H1 (cell line): ENCODE results near the gene DNER. TPM values are rescaled to one million over a fixed set of nuclear protein-coding genes. Genes with fewer than 3 reads are reported as not detected.

Source experiments
- CTCF ChIA-PET: fragments of 300-600 bp; sonication (Branson Sonifier 250); formaldehyde crosslinking; loops from one replicate; lab custom pipeline; 2021; ENCODE audit not compliant: partially characterized antibody; lab: Charles Lee
- POLR2A ChIA-PET: fragments of 300-600 bp; sonication (Branson Sonifier 250); formaldehyde crosslinking; loops from one replicate; lab custom pipeline; 2021; ENCODE audit warnings: inconsistent platforms; ENCODE audit not compliant: partially characterized antibody; lab: Charles Lee
- DNase-seq, 2 experiments: peaks; one replicate each; pipeline versions ENCODE4 v3.0.0 to v3.0.0-alpha.2; 2010 to 2022; ENCODE audit warnings: low spot score in 2 of 2, low read depth in 1 of 2, mixed read lengths in 1 of 2
- FAIRE-seq: peaks from 2 replicates; lab custom pipeline; 2011; peaks lifted over from hg19 to GRCh38; lab: Jason Lieb, UNC
- H2AFZ ChIP-seq: 2 replicates; pipeline ENCODE4 v1.8.1; 2012; ENCODE audit warnings: low read length, inconsistent platforms
- H2AK5ac ChIP-seq: 2 replicates; pipeline ENCODE4 v1.6.1; 2013; ENCODE audit warnings: low read depth, low read length
- H2BK120ac ChIP-seq: replicated peaks from 2 replicates; pipeline ENCODE3; 2013; ENCODE audit warnings: low read depth, low read length, inconsistent platforms
- H2BK12ac ChIP-seq: 2 replicates; pipeline ENCODE4 v1.6.1; 2013; ENCODE audit warnings: low read depth, low read length
- H2BK15ac ChIP-seq: 2 replicates; pipeline ENCODE4 v1.6.1; 2013; ENCODE audit warnings: low read length
- H2BK20ac ChIP-seq: 2 replicates; pipeline ENCODE4 v1.6.1; 2013; ENCODE audit warnings: low read length
- H2BK5ac ChIP-seq: 2 replicates; pipeline ENCODE4 v1.6.1; 2013; ENCODE audit warnings: low read depth, low read length
- H3K14ac ChIP-seq: 2 replicates; pipeline ENCODE4 v1.6.1; 2013; ENCODE audit warnings: inconsistent platforms; ENCODE audit not compliant: insufficient read length
- H3K18ac ChIP-seq: 2 replicates; pipeline ENCODE4 v1.6.1; 2013; ENCODE audit warnings: low read length; ENCODE audit errors: extremely low read depth
- H3K23ac ChIP-seq: 2 replicates; pipeline ENCODE4 v1.6.1; 2013; ENCODE audit warnings: inconsistent platforms; ENCODE audit not compliant: insufficient read length
- H3K23me2 ChIP-seq: 2 replicates; pipeline ENCODE4 v1.6.1; 2013; ENCODE audit warnings: low read depth, low read length
- H3K27ac ChIP-seq: 2 replicates; pipeline ENCODE4 v1.6.1; 2011; ENCODE audit warnings: low read depth, low read length, inconsistent platforms
- H3K27me3 ChIP-seq, 4 experiments: replicated peaks in 1 of 4; 1 replicate in 1 of 4; 2 replicates in 3 of 4; pipeline versions ENCODE4 v1.6.1 to v1.8.1; 2011 to 2013; ENCODE audit warnings: low read length in 3 of 4, mild to moderate bottlenecking in 3 of 4, inconsistent platforms in 2 of 4, mixed read lengths in 2 of 4, moderate library complexity in 1 of 4; ENCODE audit not compliant: control insufficient read depth in 3 of 4, insufficient read depth in 3 of 4; ENCODE audit errors: extremely low read depth in 1 of 4
- H3K36me3 ChIP-seq, 4 experiments: 2 replicates each; pipeline versions ENCODE4 v1.6.1 to v1.8.1; 2011 to 2013; ENCODE audit warnings: mild to moderate bottlenecking in 4 of 4, low read length in 3 of 4, moderate library complexity in 2 of 4, control low read depth in 1 of 4, inconsistent platforms in 1 of 4; ENCODE audit not compliant: insufficient read depth in 4 of 4, control insufficient read depth in 2 of 4
- H3K4ac ChIP-seq: replicated peaks from 2 replicates; pipeline ENCODE3; 2013; ENCODE audit warnings: low read length, low read depth, mixed read lengths, inconsistent platforms; ENCODE audit not compliant: insufficient read length
- H3K4me1 ChIP-seq, 4 experiments: replicated peaks in 1 of 4; 1 replicate in 1 of 4; 2 replicates in 3 of 4; pipeline versions ENCODE4 v1.6.1 to v1.8.1; 2011 to 2013; ENCODE audit warnings: low read length in 3 of 4, inconsistent platforms in 2 of 4, mixed read lengths in 1 of 4; ENCODE audit not compliant: insufficient read depth in 4 of 4, control insufficient read depth in 3 of 4
- H3K4me2 ChIP-seq, 2 experiments: 2 replicates each; pipeline versions ENCODE4 v1.6.1 to v1.8.1; 2011 to 2013; ENCODE audit warnings: low read depth in 2 of 2, low read length in 2 of 2, control low read depth in 1 of 2, inconsistent platforms in 1 of 2, mild to moderate bottlenecking in 1 of 2; ENCODE audit not compliant: insufficient read depth in 1 of 2
- H3K4me3 ChIP-seq, 4 experiments: fragments of 200-600, 300-600 bp in 1 of 4; sonication (generic), shearing (Covaris generic), sonication (Bioruptor Twin) in 1 of 4; 2 replicates each; pipeline versions ENCODE4 v1.5.1 to v1.8.1; 2011 to 2016; ENCODE audit warnings: low read length in 4 of 4, low read depth in 3 of 4, control low read depth in 2 of 4, inconsistent platforms in 2 of 4, mild to moderate bottlenecking in 2 of 4, mixed read lengths in 1 of 4, moderate library complexity in 1 of 4; ENCODE audit not compliant: insufficient read depth in 2 of 4; ENCODE audit errors: extremely low read depth in 1 of 4
- H3K56ac ChIP-seq: replicated peaks from 2 replicates; pipeline ENCODE3; 2013; ENCODE audit warnings: low read depth, mild to moderate bottlenecking, mixed read lengths, low read length, inconsistent platforms; ENCODE audit not compliant: insufficient read length
- H3K79me1 ChIP-seq: 2 replicates; pipeline ENCODE4 v1.6.1; 2013; ENCODE audit warnings: low read depth, low read length, control low read depth
- H3K79me2 ChIP-seq, 2 experiments: 2 replicates each; pipeline versions ENCODE4 v1.6.1 to v1.8.1; 2012 to 2013; ENCODE audit warnings: low read length in 2 of 2, mild to moderate bottlenecking in 2 of 2, inconsistent platforms in 1 of 2; ENCODE audit not compliant: insufficient read depth in 2 of 2, control insufficient read depth in 1 of 2
- H3K9ac ChIP-seq, 4 experiments: replicated peaks in 1 of 4; 1 replicate in 1 of 4; 2 replicates in 3 of 4; pipeline versions ENCODE4 v1.6.1 to v1.8.1; 2011 to 2013; ENCODE audit warnings: low read depth in 3 of 4, low read length in 3 of 4, control low read depth in 2 of 4, mild to moderate bottlenecking in 2 of 4, moderate library complexity in 2 of 4, inconsistent platforms in 1 of 4; ENCODE audit errors: extremely low read depth in 1 of 4
- H3K9me3 ChIP-seq, 2 experiments: 2 replicates each; pipeline versions ENCODE4 v1.6.1 to v1.8.1; 2012 to 2013; ENCODE audit warnings: mild to moderate bottlenecking in 2 of 2, moderate library complexity in 2 of 2, control low read depth in 1 of 2, inconsistent platforms in 1 of 2, low read depth in 1 of 2, low read length in 1 of 2, mixed read lengths in 1 of 2; ENCODE audit not compliant: insufficient read depth in 2 of 2
- H4K20me1 ChIP-seq, 2 experiments: replicated peaks in 1 of 2; 2 replicates each; pipeline versions ENCODE3 to v1.8.1; 2011 to 2013; ENCODE audit warnings: inconsistent platforms in 2 of 2, low read length in 2 of 2, mild to moderate bottlenecking in 1 of 2; ENCODE audit not compliant: insufficient read depth in 2 of 2, control insufficient read depth in 1 of 2
- H4K5ac ChIP-seq: 2 replicates; pipeline ENCODE4 v1.6.1; 2013; ENCODE audit warnings: low read length, low read depth, mixed read lengths, inconsistent platforms; ENCODE audit not compliant: insufficient read length
- H4K8ac ChIP-seq: 2 replicates; pipeline ENCODE4 v1.8.0; 2013; ENCODE audit warnings: mild to moderate bottlenecking, moderate library complexity, low read length, inconsistent platforms; ENCODE audit not compliant: insufficient read depth; ENCODE audit errors: extremely low read depth
- H4K91ac ChIP-seq: replicated peaks from 2 replicates; pipeline ENCODE3; 2013; ENCODE audit warnings: low read length, mixed read lengths, inconsistent platforms; ENCODE audit not compliant: insufficient read length
- RAD21 ChIP-seq, 2 experiments: IDR thresholded peaks in 1 of 2; conservative IDR thresholded peaks in 1 of 2; 2 replicates each; pipeline ENCODE4 v1.6.1; 2011; ENCODE audit warnings: low read depth in 2 of 2, low read length in 2 of 2, improper control_type of control experiment in 1 of 2, inconsistent platforms in 1 of 2, mild to moderate bottlenecking in 1 of 2, moderate library complexity in 1 of 2
- RFX5 ChIP-seq: IDR thresholded peaks from 2 replicates; pipeline ENCODE4 v1.6.1; 2011; ENCODE audit warnings: low read depth, low read length, improper control_type of control experiment, borderline replicate concordance
- SP2 ChIP-seq: IDR thresholded peaks from 2 replicates; pipeline ENCODE4 v1.6.1; 2012; ENCODE audit warnings: mild to moderate bottlenecking, low read length, inconsistent platforms
- TAF7 ChIP-seq: optimal IDR thresholded peaks from 2 replicates; pipeline ENCODE3; 2011; ENCODE audit warnings: low read depth, mild to moderate bottlenecking, inconsistent platforms, low read length, moderate library complexity, borderline replicate concordance
- WGBS, 2 experiments: shearing (Covaris generic) in 1 of 2; methylation state at CpG; one replicate each; pipeline versions ENCODE4 v1.1.6 to v1.1.7; 2013 to 2015; ENCODE audit warnings: low lambda C conversion rate in 2 of 2, mixed read lengths in 2 of 2, inconsistent platforms in 1 of 2, low coverage in 1 of 2, missing lambda C conversion rate in 1 of 2; ENCODE audit not compliant: insufficient replicate concordance in 2 of 2, insufficient coverage in 1 of 2, insufficient read length in 1 of 2; ENCODE audit errors: extremely low coverage in 1 of 2, missing lambda C conversion rate in 1 of 2; 5-methylcytosine and 5-hydroxymethylcytosine counted together
- polyA plus RNA-seq, 7 experiments: library from polyadenylated mRNA; depleted of rRNA in 3 of 7; stranded (reverse) in 5 of 7; unstranded in 2 of 7; fragments of >200 nt in 5 of 7; fragments of 200-250 nt in 2 of 7; gene quantifications; 1 replicate in 5 of 7; 2 replicates in 1 of 7; 4 replicates in 1 of 7; pipeline versions ENCODE4 v1.2.1 to v1.2.3, GENCODE V29; 2011 to 2013; ENCODE audit warnings: missing spikeins in 2 of 7, mixed read lengths in 2 of 7
- total RNA-seq: library from RNA; stranded (reverse); fragmentation: NEBNext Ultra II Directional; extraction: Animal tissue kit (Norgen Biotek cat#: 25700); gene quantifications from 2 replicates; pipeline ENCODE4 v1.2.1, GENCODE V29; 2021
- TF ChIP-seq, protein P1 (sequence below), 3 experiments: IDR thresholded peaks; 1 replicate in 2 of 3; 2 replicates in 1 of 3; pipeline versions ENCODE4 v1.5.1 to v1.6.1; 2011; ENCODE audit warnings: low read length in 3 of 3, mild to moderate bottlenecking in 3 of 3, inconsistent platforms in 2 of 3, low read depth in 1 of 3, moderate library complexity in 1 of 3; ENCODE audit not compliant: insufficient read depth in 1 of 3; ENCODE audit errors: control extremely low read depth in 1 of 3
- TF ChIP-seq, protein P2 (sequence below): IDR thresholded peaks from 2 replicates; pipeline ENCODE4 v1.6.1; 2011; ENCODE audit warnings: low read length, improper control_type of control experiment

DNER gene
- total and polyA plus RNA-seq, 2 of the 8 experiments (the other 6 are each of a cell fraction or from before 2014, with no cell fraction given) = 6.8 to 16.3 TPM

DNA sequence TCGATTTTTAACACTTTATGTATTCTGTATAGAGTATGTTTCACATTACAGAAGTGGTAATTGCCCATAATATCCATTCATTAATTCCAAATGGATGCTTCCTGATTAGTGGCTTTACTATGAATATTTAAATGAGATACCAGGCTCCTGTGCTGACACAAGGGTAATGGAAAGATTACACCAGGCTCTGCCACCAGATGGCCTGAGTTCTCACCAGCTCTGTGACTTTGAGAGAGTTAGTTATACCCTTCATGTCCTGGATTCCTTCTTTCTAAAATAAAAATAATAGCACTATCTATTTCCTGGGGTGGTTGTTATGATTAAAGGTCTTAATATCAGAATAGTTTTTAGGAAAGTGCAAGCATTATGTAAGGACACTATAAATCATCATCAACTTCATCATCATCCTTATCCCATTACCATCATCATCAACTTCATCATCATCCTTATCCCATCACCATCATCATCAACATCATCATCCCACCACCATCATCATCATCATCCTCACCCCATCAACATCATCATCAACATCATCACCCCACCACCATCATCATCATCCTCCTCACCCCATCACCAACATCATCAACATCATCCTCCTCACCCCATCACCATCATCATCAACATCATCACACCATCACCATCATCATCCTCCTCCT lies 151.8 kb downstream of the DNER start:
- peaks cover 0 to 4% of the 10 kb centered on the region in 2 experiments; a peak in 1 of 4 replicates for H3K9me3 ChIP-seq
- CTCF ChIA-PET = interaction anchor here (1.1 to 1.4 kb wide), 2 partner anchors 16 to 26 kb away, joined by 4 read pairs; no protein-coding TSS in a partner anchor

More for the DNA sequence above, 151.8 kb downstream of the DNER start:
- peaks cover 20% of the 10 kb centered on the region; the same call in 1 of the 2 replicates for H3K23me2 ChIP-seq
- FAIRE-seq = no peak
- no peak overlapping the region for H3K4ac ChIP-seq
- TF ChIP-seq, protein P1, sequence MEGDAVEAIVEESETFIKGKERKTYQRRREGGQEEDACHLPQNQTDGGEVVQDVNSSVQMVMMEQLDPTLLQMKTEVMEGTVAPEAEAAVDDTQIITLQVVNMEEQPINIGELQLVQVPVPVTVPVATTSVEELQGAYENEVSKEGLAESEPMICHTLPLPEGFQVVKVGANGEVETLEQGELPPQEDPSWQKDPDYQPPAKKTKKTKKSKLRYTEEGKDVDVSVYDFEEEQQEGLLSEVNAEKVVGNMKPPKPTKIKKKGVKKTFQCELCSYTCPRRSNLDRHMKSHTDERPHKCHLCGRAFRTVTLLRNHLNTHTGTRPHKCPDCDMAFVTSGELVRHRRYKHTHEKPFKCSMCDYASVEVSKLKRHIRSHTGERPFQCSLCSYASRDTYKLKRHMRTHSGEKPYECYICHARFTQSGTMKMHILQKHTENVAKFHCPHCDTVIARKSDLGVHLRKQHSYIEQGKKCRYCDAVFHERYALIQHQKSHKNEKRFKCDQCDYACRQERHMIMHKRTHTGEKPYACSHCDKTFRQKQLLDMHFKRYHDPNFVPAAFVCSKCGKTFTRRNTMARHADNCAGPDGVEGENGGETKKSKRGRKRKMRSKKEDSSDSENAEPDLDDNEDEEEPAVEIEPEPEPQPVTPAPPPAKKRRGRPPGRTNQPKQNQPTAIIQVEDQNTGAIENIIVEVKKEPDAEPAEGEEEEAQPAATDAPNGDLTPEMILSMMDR (IDR thresholded peaks at IDR 0.05; ENCODE audit: control extremely low read depth in 1 of 3, insufficient read depth in 1 of 3, low read depth in 1 of 3, low read length in 3 of 3) = peak in 1 of 3 experiments; percentile 7; a peak in 1 of 4 replicates
- 0 out of 4 replicates have a peak, but pooled peaks have one; percentile 4 to 5 for TF ChIP-seq RAD21 (IDR thresholded peaks at IDR 0.05 in 1 of 2, conservative IDR thresholded peaks at IDR 0.05 in 1 of 2; ENCODE audit: low read depth in 2 of 2, low read length in 2 of 2)
- TF ChIP-seq RFX5 = no peak
- TF ChIP-seq TAF7 = no peak
- no peak for TF ChIP-seq SP2
- TF ChIP-seq, protein P2, sequence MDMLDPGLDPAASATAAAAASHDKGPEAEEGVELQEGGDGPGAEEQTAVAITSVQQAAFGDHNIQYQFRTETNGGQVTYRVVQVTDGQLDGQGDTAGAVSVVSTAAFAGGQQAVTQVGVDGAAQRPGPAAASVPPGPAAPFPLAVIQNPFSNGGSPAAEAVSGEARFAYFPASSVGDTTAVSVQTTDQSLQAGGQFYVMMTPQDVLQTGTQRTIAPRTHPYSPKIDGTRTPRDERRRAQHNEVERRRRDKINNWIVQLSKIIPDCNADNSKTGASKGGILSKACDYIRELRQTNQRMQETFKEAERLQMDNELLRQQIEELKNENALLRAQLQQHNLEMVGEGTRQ = no peak
- H3K36me3 ChIP-seq = no peaks in the 10 kb centered on the region
- no peaks in the 10 kb centered on the region for H3K79me1 ChIP-seq
- POLR2A ChIA-PET = no interaction called here
- no peak for DNase-seq
- H3K14ac ChIP-seq = no peak overlapping the region
- no peak overlapping the region for H2BK120ac ChIP-seq
- H2BK12ac ChIP-seq = no peak overlapping the region
- no peak overlapping the region; the same call in 1 of the 2 replicates for H2AK5ac ChIP-seq
- H3K79me2 ChIP-seq = no peaks in the 10 kb centered on the region
- no peak overlapping the region for H3K27ac ChIP-seq
- H3K4me3 ChIP-seq = no peak overlapping the region
- no peak overlapping the region for H2BK5ac ChIP-seq
- no peak overlapping the region for H3K4me2 ChIP-seq
- no peak overlapping the region for H4K8ac ChIP-seq
- H3K56ac ChIP-seq = no peak overlapping the region
- peaks cover 0 to 2% of the 10 kb centered on the region in 2 experiments for H4K20me1 ChIP-seq
- H4K91ac ChIP-seq = no peak overlapping the region
- 95% methylated on average over 1 of the region's 1 CpG; no CpG with 5 or more reads in 1 of the 2 experiments for WGBS, 2 experiments
- no peak overlapping the region for H2BK15ac ChIP-seq
- no peaks in the 10 kb centered on the region for H3K4me1 ChIP-seq
- no peak overlapping the region for H3K9ac ChIP-seq
- no peaks in the 10 kb centered on the region for H3K27me3 ChIP-seq
- no peak overlapping the region for H4K5ac ChIP-seq
- no peak overlapping the region for H3K18ac ChIP-seq
- H3K23ac ChIP-seq = no peak overlapping the region
- H2AFZ ChIP-seq = no peak overlapping the region
- no peak overlapping the region for H2BK20ac ChIP-seq
